DMS 273 (cell line): ENCODE results near the gene NDUFA11.
A peak's percentile ranks its signal among the peaks of the same experiment; 100 is the strongest.

Source experiments
- DNase-seq: peaks from one replicate; lab custom pipeline; 2025; ENCODE audit not compliant: unreplicated experiment; lab: John Stamatoyannopoulos, UW

The NDUFA11 gene

GRCh38 chr19:5932609-5933262 is 29.1 kb upstream of the NDUFA11 start:
- DNase-seq: no peak

DNA sequence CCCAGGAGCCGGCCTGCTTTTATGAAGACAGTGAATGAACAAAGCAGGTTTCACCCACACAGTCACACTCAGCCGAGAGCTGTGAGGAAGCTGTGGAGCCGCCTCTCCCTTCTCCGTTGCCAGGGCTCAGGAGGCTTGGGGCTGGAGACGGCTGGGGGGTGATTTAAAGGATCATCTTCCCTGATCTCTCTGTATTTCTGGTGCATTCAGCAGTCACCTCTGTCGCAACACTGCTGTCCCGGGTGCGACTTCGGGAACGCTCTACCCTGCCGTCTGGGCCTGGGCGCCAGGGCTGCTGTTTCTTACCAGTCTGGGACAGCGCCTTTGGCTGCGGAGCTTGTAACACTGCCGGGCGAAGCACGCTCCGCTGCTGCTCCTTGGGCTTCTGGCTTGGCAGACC is 28.6 kb upstream of the NDUFA11 start:
- no peak for DNase-seq

DNA sequence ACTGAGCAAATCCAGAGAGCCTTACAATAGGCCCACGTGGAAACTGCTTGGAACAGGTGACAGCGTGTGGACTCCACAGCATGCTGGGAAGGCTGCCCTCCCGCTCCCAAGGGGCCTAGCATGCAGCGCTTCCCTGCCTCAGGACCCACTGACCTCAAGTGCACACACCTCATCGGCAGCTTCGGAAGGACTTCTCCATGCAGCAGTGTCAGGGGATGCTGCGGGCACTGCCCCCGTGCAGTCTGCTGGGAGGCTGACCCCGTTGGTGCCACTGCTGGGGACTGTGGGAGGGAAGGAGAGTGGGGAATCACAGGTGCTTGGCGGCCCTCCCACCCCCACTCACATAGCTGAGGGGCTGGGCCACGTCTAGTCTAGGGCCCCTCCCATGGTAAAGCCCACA is 27.7 kb upstream of the NDUFA11 start:
- no peak for DNase-seq

DNA sequence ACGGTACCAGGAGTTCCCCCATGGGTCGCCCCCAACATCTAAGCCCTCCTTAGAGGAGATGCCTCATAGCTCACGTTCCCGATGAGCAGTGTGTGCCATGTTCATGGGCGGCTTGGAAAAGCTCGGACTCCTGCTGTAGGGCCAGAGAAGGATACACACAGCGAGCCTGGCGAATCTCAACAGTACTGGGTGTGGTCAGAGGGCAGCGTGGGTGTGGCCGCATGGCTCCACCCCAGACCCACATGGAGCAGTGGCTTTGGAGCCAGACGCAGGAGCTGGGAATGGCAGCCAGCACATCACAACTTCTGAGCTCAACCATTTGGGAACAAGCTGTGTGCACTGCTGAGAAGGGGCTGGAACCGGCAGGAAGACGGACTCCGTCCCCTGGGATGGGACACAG is 26.0 kb upstream of the NDUFA11 start:
- no peak for DNase-seq

- DNase-seq: no peak
Measured at GRCh38 chr19:5929179-5929578, 25.6 kb upstream of the NDUFA11 start.

DNA sequence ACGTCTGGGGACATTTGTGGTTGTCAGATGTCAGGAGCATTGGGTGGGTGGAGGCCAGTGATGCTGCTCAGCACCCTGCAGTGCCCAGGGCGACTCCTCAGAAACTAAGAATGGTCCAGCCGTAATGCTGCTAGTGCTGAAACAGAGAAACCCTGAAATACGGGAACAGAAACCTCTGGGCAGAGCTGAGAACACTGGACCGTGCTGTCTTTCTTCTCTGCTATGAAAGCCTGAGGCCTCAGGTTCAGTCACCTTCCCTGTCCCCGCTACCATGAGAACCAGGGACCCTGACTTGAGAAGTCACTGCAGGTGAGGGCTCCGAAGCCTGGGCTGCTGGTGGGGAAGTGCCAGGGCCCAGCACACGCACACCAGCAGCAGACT is 23.8 kb upstream of the NDUFA11 start:
- DNase-seq: no peak

DNA sequence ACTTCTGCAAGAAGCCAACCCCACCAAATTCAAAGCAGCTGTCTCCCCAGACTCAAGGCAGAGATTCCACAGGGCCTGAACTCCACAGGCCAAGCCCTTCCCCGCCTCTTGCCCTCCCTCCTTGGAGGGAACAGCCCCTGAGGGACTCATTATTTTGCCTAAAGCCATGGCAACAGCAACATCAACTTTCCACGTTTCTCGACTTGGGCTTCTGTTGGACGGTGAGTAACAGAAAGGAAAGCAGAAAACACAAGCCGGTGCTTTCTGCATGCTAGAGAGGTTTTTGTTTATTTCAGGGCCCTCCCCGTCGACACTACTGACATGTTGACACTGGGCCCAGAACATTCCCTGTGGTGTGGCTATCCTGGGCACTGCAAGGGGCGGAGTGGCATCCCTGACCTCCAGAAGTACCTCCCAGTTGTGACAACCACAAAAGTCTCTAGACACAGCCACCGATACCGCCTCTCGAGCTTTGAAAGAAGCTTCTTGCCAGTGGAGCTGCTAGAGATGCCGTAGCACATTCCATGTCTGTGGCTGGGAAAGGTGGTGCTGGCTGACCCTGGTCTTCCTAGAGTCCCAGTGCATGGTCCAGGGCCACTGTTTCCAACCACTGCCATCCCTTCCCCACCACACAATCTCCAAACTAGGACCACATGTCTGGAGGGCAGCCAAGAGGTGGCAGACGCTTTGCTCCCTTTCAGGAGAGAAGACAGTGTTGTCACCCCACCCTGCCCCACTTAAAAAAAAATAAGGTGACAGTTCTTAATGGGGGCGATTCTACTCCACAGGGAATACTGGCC is 23.3 kb upstream of the NDUFA11 start:
- no peak for DNase-seq

DNA sequence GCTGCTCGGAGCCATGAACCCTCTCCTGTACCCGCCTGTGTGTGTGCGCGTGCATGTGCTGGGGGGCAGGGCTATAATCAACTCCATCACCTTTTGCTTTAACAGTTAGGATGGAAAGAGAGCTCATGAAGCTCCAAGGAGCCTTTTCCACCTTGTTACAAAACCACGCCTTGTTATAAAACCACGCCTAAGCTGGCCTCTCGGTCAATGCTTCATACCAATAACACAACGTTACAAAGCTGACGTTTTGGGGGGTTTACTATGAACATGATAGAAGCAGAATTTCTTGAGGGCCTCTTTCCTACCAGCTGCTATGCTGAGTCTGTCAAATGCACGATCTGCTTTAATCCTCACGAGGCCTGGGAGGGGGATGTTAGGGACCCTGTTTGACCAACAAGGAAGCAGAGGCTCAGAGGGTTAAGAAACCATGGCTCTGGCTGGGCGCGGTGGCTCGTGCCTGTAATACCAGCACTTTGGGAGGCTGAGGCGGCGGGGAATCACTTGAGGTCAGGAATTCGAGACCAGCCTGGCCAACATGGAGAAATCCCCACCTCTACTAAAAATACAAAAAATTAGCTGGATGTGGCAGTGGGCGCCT is 22.3 kb upstream of the NDUFA11 start:
- no peak for DNase-seq

- no peak for DNase-seq
Measured at GRCh38 chr19:5923356-5923755, 19.8 kb upstream of the NDUFA11 start.

GRCh38 chr19:5922161-5922545 is 18.6 kb upstream of the NDUFA11 start:
- DNase-seq: no peak

- DNase-seq: no peak
Measured at GRCh38 chr19:5921516-5922160, 18.0 kb upstream of the NDUFA11 start.

- no peak for DNase-seq
Measured at GRCh38 chr19:5918463-5919079, 15.0 kb upstream of the NDUFA11 start.

GRCh38 chr19:5917431-5918107 is 14.0 kb upstream of the NDUFA11 start:
- DNase-seq: no peak

- no peak for DNase-seq
Measured at GRCh38 chr19:5916181-5916708, 12.7 kb upstream of the NDUFA11 start.

DNA sequence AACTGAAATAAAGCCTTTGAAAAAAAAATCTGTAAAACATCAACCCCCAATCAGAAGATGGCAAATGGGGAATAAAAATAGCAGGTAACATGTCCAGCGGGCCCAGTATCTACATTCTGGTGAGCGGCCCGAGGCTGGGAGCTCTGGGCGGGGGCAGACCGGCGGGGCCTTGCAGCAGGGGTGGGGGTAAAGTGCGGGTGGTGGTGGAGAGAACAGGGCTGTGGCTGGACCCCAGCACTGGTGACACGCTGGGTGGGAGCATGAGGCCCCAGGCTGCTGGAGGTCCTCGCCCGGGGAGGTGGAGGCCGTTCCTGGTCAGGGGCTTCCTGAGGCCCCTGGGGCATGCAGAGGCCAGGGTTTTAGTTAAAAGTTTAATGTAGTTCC is 12.2 kb upstream of the NDUFA11 start:
- no peak for DNase-seq

GRCh38 chr19:5914946-5915781 is 11.6 kb upstream of the NDUFA11 start:
- DNase-seq: no peak

GRCh38 chr19:5914358-5914774 is 10.8 kb upstream of the NDUFA11 start:
- DNase-seq: no peak

GRCh38 chr19:5913739-5914357 is 10.3 kb upstream of the NDUFA11 start, which contains the start of gene CAPS:
TSS of gene CAPS (plus strand) at chr19:5914254. CDS start at chr19:5914407, 153 bp downstream.
- no peak for DNase-seq

- peak; percentile 24 for DNase-seq
Measured at GRCh38 chr19:5911366-5911765, 7.8 kb upstream of the NDUFA11 start.
